ENCODE measurements around the gene ABHD2.

DNA sequence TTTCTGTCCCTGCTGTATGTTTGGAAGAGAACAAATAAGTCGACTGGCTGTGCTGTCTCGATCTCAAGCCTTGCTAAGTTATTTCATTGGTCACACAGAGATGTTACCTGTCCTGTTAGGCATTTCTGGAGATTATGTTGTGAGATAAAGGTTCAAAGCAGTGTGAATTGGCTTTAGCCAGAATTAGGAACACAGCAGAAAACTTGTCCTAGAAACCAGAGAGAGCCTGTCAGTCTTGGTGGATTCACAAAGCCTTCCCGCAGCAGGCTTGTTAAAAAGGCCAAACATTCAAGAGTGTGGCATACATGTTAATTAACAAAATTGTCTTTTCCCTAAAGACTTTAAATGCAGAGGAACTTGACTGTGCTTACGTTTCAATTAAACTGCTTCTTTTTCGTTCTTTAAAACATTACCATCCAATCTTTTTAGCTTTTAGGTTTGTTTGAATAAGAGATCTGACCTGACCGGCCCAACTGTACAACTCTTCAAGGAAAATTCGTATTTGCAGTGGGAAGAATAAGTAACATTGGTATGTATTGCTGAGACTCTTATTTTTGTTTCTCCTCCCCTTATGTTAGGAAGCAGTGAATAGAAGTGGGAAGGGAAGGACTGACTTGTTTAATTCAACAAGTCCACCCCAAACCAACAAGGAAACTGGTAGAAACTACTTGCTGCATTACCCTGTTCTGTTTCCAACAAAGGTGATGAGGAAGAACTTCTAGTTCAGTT, 25.2 kb downstream of the ABHD2 start:
- TF ChIP-seq, protein P1, sequence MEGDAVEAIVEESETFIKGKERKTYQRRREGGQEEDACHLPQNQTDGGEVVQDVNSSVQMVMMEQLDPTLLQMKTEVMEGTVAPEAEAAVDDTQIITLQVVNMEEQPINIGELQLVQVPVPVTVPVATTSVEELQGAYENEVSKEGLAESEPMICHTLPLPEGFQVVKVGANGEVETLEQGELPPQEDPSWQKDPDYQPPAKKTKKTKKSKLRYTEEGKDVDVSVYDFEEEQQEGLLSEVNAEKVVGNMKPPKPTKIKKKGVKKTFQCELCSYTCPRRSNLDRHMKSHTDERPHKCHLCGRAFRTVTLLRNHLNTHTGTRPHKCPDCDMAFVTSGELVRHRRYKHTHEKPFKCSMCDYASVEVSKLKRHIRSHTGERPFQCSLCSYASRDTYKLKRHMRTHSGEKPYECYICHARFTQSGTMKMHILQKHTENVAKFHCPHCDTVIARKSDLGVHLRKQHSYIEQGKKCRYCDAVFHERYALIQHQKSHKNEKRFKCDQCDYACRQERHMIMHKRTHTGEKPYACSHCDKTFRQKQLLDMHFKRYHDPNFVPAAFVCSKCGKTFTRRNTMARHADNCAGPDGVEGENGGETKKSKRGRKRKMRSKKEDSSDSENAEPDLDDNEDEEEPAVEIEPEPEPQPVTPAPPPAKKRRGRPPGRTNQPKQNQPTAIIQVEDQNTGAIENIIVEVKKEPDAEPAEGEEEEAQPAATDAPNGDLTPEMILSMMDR (IDR thresholded peaks at IDR 0.05; ENCODE audit: low read length): no peak
- TF ChIP-seq EZH2 (optimal IDR thresholded peaks at IDR 0.05; ENCODE audit: low read depth, low read length): no peak

Data from MM.1S (cell line).